Hematopoietic multipotent progenitor cell treated with erythropoietin and hydrocortisone succinate and interleukin-3 and kit ligand, for 6 days (in vitro differentiated cells): Measurements from ENCODE around the gene CD300LG.
"Not testable (repeated sequence)": the region's sequence is repeated elsewhere in the genome, so short reads cannot be mapped to it uniquely, and the experiment has no call there.

Experiments
- DNase-seq: peaks from one replicate; pipeline ENCODE4 v3.0.0-alpha.2; 2015

Gene CD300LG

DNA sequence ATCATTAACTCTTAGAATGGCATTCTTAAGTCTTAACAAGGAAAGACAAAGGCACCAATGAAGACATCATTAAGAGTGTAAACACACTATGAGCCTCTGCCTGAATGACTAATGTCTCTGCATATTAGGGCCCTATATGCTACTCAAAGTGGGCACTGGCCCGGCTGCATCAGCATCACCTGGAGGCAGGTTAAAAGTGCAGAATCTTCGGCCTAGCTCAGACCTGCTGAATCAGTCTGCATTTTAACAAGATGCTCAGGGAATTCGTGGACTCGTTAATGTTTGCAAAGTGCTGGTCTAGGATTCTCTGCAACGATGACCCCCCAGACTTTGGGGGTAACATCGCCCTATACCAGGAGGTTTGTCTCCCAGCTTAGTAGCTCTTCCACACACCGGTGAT lies 20.8 kb upstream of the CD300LG start:
- DNase-seq = no peak

- no peak for DNase-seq
Observed at GRCh38 chr17:43827596-43827995, 19.4 kb upstream of the CD300LG start.

GRCh38 chr17:43829738-43830137 lies 17.2 kb upstream of the CD300LG start:
- no peak for DNase-seq

GRCh38 chr17:43830510-43831140 lies 16.4 kb upstream of the CD300LG start:
- no peak for DNase-seq

DNA sequence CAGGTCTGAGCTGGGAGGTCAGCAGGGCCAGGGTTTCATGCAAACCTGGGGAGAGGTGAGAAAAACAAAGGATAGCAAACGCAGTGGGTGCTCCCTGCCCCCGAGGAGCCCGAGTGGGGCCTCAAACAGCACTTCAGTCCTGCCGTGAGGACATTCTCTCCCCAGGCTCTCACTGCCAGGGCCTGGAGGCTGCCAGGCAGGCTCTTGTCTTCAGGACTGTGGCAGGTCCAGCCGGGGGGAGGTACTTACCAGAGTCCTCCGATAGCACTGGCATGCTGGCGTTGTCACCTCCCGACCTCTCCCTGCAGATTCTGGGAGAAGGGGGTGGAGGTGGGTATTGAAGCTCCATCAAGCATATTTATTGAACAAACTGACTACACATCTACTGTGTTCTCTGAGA lies 15.3 kb upstream of the CD300LG start:
- DNase-seq = no peak

DNA sequence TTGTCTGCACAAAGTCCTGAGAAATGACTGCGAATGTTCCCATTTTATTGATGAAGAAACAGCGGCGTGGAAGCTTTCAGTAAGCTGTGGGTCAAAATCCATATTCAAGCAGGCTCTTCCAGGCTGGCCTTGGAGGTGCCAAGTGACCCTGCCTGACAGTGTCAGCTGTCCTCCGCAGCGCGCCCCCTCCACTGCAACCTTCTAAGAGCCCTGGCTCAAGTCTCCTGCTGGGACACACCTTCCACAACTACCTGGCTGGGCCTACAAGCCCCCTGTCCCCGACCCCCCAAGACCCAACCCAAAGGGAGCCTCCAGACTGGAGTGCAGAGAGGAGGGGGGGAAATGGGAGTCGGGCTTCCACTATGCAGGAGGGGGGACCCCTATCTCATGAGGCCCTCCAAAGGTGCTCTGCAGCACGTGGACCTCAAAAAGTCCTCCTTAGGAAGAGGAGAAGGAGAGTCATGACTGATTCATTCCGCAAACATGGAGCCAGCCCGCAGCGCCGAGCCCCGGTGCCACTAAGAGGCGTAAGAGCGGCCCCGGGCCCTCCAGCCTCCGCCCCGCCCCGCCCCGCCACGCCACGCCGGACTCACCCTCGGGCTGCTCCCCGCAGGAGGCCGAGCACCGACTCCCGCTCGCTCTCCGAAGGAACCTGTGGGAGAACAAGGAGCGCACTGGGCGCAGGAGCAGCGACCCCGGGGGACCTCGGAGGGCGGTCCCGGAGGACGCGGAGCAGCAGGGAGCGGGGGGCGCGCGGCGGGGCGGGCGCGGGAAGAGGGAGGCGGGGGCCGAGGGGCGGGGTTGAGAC lies 14.6 kb upstream of the CD300LG start:
- DNase-seq = peak; percentile 21

GRCh38 chr17:43832976-43833829 lies 13.8 kb upstream of the CD300LG start, which contains the start of gene MPP3:
TSS of gene MPP3 (minus strand) at chr17:43833146. CDS start at chr17:43831906, 1,240 bp downstream.
- DNase-seq = peak; percentile 78

DNA sequence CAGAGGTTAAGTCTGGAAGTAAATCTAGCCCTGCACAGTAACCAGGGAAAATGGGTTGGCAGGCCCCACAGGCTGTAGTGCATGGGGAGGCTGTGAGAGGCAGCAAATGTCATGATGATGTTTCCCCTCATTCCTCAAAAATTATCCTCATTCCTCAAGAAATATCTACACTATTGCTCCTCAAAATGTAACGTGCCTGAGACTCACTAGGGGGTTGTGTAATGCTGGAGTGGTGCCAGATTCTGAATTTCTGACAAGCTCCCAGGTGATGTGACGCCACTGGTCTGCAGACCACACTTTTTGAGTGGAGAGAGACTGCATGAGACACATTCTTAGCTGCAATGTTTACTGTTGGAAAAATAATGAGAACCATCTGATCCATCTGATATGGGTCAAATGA lies 12.9 kb upstream of the CD300LG start:
- DNase-seq = no peak

DNA sequence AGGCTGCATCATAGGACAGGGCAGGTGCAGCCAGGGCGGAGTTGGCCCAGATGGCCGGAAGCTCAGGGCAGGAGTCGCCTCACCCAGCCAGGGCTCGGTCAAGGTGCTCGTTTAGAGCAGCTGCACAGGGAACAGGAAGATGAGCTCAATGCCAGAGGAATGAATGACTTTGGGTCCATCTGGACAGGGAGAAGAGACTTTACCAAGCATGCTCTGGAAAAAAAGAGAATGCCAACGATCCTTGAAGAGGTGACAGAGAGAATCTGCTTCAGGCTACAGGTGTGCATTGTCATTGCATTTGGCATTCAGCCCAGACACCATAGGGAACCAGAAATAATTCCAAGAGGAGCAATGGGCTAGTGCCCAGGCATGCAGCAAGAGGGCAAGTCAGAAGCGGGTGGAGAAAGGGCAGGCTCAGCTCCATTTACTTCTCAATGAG lies 7.3 kb upstream of the CD300LG start:
- no peak for DNase-seq

DNA sequence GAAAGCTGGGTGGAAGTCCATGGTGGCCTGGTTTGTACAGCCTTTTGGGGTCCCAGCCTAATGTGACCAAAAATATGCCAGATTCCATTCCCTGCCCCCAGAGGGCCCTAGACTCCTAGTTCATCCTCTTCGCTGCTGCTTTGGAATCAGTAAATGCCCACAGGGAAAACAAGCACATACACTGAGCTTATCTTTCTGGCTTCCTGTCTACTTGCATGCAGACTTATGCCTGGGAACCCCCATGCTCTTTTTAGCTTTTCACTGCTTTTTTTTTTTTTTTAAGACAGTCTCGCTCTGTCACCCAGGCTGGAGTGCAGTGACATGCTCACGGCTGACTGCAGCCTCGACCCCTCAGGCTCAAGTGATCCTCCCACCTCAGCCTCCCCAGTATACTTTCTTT lies 6.2 kb upstream of the CD300LG start:
- DNase-seq = peak; percentile 33

DNA sequence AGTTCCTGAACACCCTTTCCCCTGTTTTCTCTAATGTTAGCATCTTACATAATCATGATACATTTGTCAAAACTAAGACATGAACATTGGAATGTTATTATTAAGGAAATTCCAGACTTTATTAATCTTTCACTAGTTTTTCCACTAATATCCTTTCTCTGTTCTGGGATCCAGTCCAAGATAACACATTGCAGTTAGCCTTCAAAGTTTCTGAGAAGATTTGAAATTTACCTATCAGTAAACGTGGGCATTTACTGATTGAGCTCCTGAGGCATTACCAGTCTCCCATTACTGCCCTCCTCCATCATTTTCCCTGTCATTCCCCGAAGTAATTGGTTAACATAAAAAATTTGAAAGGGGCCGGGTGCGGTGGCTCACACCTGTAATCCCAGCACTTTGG lies 5.7 kb upstream of the CD300LG start:
- DNase-seq = no peak

DNA sequence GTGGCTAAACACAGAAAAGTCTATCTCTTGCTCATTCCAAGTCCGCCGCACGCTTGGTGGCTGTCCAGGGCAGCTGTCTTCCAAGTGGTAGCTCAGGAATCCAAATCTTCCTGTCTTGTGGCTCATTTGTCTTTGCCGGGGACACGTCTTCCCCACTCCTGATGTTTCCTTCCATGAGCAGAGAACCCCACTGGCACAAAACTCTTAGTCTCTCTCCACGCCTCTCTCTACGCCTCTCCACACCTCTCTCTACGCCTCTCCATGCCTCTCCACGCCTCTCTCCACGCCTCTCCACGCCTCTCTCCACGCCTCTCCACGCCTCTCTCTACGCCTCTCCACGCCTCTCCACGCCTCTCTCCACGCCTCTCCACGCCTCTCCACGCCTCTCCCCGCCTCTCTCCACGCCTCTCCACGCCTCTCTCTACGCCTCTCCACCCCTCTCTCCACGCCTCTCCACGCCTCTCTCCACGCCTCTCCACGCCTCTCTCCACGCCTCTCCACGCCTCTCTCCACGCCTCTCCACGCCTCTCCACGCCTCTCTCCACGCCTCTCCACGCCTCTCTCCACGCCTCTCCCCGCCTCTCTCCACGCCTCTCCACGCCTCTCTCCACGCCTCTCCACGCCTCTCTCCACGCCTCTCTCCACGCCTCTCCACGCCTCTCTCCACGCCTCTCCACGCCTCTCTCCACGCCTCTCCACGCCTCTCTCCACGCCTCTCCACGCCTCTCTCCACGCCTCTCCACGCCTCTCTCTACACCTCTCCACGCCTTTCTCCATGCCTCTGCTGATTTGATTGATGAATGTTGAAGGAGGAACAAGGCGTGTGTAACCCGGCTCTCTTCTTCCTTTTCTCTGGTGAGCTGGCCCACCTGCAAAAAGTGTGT lies 4.6 kb upstream of the CD300LG start:
- DNase-seq = not testable (repeated sequence)

DNA sequence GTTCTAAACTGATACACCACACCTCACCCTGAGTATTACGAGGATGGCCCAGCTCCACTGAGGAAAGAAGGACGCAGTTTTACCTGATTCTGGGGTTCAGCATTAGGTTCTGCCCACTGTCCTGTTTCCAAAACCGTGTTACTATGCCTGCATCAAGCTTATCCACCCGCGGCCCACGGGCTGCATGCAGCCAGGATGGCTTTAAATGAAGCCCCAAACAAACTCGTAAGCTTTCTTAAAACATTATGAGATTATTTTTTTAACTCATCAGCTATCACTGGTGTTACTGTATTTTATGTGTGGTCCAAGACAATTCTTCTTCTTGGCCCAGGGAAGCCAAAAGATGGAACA lies 4.0 kb upstream of the CD300LG start:
- no peak for DNase-seq

DNA sequence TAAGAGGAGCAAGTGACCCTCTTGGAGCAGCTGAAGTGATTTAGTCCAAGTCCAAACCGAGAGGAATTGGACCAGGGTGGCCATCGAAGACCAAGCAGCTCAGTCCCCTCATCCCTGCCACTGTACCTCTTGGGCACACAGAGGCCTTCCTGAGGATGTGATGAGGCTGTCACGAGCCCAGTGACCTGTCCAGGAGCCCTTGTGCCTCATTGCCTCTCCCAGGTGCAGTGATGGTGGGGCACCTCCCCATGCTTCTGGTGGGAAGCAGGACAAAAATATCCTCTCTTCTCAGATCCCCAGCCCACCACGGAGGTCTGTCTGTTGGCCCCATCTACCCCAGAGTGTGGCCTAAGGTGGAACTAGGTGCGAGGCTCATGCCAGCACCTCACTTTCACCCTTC lies 2.7 kb upstream of the CD300LG start:
- no peak for DNase-seq

GRCh38 chr17:43845766-43846165 lies 1.2 kb upstream of the CD300LG start:
- no peak for DNase-seq

DNA sequence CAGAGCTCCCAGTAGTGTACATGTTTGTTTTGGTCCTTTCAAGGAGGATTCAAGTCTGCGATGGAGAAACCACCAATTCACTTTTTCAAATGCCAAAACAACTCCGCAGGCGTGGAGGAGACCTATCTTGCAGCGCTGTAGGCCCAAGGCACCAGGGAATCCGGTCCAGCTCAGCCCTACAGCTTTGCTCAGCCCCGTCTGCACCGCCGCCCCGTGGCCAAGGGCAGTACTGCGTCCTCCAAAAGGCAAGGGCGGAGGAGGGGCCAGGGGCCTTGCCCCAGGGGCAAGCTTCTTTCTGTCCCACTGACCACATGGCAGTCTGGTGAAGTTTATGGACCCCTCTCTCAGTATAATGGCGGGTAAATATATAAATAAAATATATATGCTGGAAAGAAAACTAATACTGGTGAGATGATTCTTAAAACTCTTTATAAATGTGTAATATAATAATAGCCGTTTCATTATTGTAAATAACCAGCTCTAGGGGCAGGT lies 709 bp upstream of the CD300LG start:
- peak; percentile 81 for DNase-seq

DNA sequence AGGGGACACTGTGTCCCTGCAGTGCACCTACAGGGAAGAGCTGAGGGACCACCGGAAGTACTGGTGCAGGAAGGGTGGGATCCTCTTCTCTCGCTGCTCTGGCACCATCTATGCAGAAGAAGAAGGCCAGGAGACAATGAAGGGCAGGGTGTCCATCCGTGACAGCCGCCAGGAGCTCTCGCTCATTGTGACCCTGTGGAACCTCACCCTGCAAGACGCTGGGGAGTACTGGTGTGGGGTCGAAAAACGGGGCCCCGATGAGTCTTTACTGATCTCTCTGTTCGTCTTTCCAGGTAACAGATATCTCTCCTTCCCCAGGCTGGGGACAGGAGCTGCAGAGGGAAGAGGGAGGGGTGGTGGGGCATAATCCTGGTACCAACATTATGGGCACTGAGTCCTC lies 1.6 kb downstream of the CD300LG start:
- no peak for DNase-seq

GRCh38 chr17:43849116-43849515 lies 2.1 kb downstream of the CD300LG start:
- DNase-seq = no peak

DNA sequence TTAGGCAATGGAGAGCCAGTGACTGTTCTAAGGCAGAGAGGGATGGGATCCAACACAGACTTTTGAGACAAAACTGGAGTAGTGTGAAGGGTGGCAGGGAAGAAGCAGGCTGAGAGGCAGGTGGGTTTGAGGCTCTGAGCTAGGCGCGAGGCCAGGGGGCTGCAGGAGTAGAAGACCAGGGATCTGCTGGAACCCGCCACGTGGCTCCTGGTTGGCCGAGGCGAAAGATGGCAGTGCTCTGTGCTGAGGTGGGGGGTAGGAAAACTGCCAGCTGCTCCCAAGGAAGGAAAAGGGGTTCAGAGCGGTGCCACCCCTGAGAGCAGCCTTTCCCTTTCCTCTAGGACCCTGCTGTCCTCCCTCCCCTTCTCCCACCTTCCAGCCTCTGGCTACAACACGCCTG lies 5.6 kb downstream of the CD300LG start:
- no peak for DNase-seq

DNA sequence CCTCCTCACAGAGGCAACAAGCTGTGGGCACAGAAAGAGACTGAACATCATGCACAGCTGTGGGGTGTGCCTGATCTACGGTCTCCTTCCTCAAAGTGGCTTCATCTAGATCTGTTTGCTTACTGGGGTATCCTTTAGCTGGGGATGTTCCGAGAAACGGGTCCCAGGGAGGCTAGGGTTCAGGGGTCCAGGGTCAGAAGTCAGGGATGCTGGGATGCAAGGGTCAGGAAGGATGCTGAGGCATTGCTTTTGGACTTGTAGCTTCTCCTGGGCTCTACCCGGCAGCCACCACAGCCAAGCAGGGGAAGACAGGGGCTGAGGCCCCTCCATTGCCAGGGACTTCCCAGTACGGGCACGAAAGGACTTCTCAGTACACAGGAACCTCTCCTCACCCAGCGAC lies 6.6 kb downstream of the CD300LG start:
- DNase-seq = no peak

DNA sequence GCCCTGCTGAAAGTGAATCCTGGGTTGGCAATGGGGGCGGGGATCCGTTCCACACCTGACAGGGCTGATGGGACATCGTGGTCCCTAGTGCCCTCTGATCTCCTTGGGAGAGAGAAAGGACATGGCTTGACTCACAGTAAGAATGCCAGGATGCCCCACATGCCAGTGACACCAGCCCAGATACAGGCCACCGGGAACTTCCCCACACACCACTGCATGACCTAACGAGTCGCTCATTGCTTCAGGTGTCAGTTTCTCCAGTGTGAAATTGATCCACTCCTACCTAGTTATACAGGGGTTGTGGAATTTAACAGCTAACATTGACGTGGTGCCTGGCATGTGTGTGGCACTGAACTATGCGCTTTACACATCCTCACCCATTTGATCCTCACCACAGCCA lies 7.5 kb downstream of the CD300LG start:
- no peak for DNase-seq

GRCh38 chr17:43855061-43855460 lies 8.1 kb downstream of the CD300LG start:
- no peak for DNase-seq
